Activated T-helper 17 cell treated with anti-CD3 and anti-CD28 coated beads, Interleukin-2, amount 50 U/mL, for 72 hours (primary cell): ENCODE results near the gene SATB2. TPM values are rescaled to one million over a fixed set of nuclear protein-coding genes. Genes with fewer than 3 reads are reported as not detected.

ENCODE experiments used
- ATAC-seq: fragments of 150-1000 bp; cut with Tn5 transposase; replicated peaks from 2 replicates; pipeline ENCODE4 v1.10.0; 2021; ENCODE audit warnings: mild to moderate bottlenecking, moderate library complexity
- H3K27ac Mint-ChIP-seq: one replicate; pipeline ENCODE4 v1.8.0; 2022; ENCODE audit warnings: mixed read lengths
- H3K27me3 Mint-ChIP-seq: one replicate; pipeline ENCODE4 v1.8.0; 2022; ENCODE audit warnings: mixed read lengths
- H3K36me3 Mint-ChIP-seq: one replicate; pipeline ENCODE4 v1.8.0; 2022; ENCODE audit warnings: low read depth, mild to moderate bottlenecking, mixed read lengths
- H3K4me1 Mint-ChIP-seq: one replicate; pipeline ENCODE4 v1.8.0; 2022; ENCODE audit warnings: mixed read lengths
- H3K4me3 Mint-ChIP-seq: one replicate; pipeline ENCODE4 v1.8.0; 2022; ENCODE audit warnings: mild to moderate bottlenecking, mixed read lengths
- H3K9me3 Mint-ChIP-seq: one replicate; pipeline ENCODE4 v1.8.0; 2022; ENCODE audit warnings: mixed read lengths
- total RNA-seq, 2 donors: library from RNA; stranded (reverse); gene quantifications; one replicate each; pipeline ENCODE4 v1.2.3, GENCODE V29; 2022

Gene SATB2
- under 1 TPM in 1 of 2 donors, not detected in 1; 0.15 TPM for total RNA-seq

DNA sequence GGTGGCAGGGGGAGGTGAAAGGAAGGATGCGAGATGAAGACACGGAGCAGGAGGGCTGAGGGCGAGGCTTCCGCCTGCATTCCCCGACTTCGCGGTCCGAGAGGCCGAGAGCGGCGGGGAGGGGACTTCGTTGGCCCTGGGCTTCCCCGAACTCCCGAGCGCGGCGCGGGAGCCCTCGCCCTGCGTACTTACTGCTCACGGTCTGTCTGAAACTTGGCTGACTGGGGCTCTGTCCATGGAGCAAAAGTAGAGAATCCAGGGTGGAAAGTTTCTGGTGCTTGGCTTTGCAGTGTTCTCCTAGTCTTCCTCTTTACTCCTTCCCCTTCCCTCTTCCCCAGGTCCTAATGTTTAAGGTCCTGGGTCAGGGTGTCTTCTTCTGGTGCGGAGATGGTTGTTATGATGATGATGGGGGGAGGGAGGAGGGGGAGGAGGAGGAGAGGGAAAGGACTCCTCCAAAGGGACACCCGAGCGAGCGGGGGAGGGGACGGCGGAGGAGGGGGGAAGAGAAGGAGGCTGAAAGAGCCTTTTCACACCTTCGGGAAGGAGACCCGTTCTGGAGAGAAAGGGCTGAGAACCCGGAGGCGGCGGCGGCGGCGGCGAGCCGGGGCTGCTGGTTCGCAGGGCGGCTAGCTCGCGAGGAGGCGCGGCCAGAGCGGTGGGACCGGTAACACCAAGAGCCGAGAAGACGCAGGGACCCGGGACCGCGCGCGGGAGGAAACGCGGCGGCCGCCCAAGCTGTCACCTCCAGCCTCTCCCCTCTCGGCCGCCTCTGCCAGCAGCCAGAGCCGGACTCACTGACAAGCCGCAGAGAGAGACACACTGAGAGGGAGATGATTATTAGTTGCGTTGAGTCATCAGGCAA, at the start of gene SATB2:
Gene SATB2 (minus strand): TSS at position 793 of the 862 bp plus-strand sequence. CDS start 1,902 bp downstream, outside the sequence.
- peaks cover 5% of the 10 kb centered on the region for H3K4me1 Mint-ChIP-seq
- H3K27me3 Mint-ChIP-seq, result peaks cover 42% of the 10 kb centered on the region
- H3K4me3 Mint-ChIP-seq, result peak within 1 kb of the TSS; percentile 70
- no peaks in the 10 kb centered on the region for H3K9me3 Mint-ChIP-seq
- ATAC-seq, result peak; percentile 77
- H3K36me3 Mint-ChIP-seq, result peaks cover 9% of the 10 kb centered on the region
- no peak within 1 kb of the TSS for H3K27ac Mint-ChIP-seq

DNA sequence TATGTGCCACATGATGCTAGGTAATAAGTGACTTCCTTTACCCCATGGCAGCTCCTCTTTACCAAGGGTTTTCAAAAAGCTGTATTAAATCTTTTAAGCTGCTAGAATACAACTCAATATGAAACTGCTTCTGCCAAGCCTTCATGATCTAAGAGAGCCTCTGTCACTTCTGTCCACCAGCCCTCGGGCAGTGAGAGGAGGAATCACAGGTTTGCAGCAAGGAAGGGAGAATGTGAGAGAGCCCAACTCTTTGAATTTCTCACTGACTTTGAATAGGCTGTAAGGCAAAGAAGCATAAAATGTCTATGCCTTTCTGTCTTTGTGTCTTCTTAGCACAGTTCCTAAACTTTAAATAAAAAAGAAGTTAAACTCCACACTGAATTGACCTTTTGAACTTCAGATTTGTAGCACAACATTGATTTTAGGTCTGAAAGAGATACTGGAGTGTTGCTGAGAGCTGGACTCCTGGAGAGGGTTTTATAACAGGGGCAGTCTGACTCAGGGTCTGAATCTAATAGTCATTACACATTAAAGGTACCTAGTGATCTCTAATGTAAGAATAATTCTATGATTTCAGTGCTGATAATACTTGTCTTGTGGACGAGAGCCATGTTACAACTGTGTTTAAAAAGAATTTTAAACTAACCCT, 48.1 kb upstream of the SATB2 start:
- H3K9me3 Mint-ChIP-seq, result no peaks in the 10 kb centered on the region
- no peaks in the 10 kb centered on the region for H3K36me3 Mint-ChIP-seq
- H3K27ac Mint-ChIP-seq, result no peak overlapping the region
- H3K4me1 Mint-ChIP-seq, result no peaks in the 10 kb centered on the region
- H3K4me3 Mint-ChIP-seq, result no peak overlapping the region
- ATAC-seq, result no peak
- H3K27me3 Mint-ChIP-seq, result peaks cover 24% of the 10 kb centered on the region

DNA sequence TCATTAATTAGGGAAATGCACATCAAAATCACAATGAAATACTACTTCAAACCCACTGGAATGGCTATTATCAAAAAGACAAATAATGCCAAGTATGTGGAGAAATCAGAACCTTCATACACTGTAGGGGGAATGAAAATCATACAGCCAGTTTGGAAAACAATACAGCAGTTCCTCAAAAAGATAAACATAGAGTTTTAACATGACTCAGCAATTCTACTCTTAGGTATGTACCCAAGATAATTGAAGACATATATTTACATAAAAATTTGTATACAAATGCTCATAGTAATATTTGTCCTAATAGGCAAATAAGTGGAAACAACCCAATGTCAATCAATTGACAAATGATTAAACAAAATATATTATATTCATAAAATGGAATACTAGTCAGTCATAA, 45.4 kb upstream of the SATB2 start:
- Mint-ChIP-seq H3K4me3 (no peak overlapping the region), H3K4me1 (no peaks in the 10 kb centered on the region), H3K9me3 (no peaks in the 10 kb centered on the region), H3K27ac (no peak overlapping the region), H3K27me3 (peaks cover 20% of the 10 kb centered on the region), H3K36me3 (no peaks in the 10 kb centered on the region)
- no peak for ATAC-seq

DNA sequence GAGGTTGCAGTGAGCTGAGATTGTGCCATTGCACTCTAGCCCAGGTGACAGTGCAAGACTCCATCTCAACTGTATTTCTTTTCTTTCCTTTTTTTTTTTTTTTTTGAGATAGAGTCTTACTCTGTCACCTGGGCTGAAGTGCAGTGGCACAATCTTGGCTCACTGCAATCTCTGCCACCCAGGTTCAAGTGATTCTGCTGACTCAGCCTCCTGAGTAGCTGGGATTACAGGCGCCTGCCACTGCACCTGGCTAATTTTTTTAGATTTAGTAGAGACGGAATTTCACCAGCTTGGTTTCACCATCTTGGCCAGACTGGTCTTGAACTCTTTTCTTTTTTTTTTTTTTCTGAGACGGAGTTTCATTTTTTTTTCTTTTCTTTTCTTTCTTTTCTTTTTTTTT, 41.3 kb upstream of the SATB2 start:
- H3K4me1 Mint-ChIP-seq, result no peaks in the 10 kb centered on the region
- no peaks in the 10 kb centered on the region for H3K36me3 Mint-ChIP-seq
- no peaks in the 10 kb centered on the region for H3K9me3 Mint-ChIP-seq
- peaks cover 19% of the 10 kb centered on the region for H3K27me3 Mint-ChIP-seq
- H3K27ac Mint-ChIP-seq, result no peak overlapping the region
- no peak for ATAC-seq
- H3K4me3 Mint-ChIP-seq, result no peak overlapping the region

DNA sequence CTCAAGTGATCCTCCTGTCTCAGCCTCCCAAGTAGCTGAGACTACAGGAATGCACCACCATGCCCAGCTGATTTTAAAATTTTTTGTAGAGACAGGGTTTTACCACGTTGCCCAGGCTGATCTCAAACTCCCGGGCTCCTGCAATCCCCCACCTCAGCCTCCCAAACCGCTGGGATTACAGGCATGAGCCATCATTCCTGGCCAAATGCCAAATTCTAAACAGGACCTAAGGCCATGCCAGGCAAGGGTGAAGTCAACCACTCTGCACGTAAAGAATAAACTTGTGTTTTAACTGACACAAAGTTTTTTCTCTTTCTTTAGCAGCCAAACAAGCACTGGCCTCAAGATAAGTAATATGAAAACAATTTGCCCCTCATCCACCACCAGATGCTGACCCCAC, 37.4 kb upstream of the SATB2 start:
- no peaks in the 10 kb centered on the region for H3K36me3 Mint-ChIP-seq
- peaks cover 8% of the 10 kb centered on the region for H3K27me3 Mint-ChIP-seq
- H3K4me1 Mint-ChIP-seq, result no peaks in the 10 kb centered on the region
- no peaks in the 10 kb centered on the region for H3K9me3 Mint-ChIP-seq
- no peak overlapping the region for H3K27ac Mint-ChIP-seq
- H3K4me3 Mint-ChIP-seq, result no peak overlapping the region
- ATAC-seq, result no peak

DNA sequence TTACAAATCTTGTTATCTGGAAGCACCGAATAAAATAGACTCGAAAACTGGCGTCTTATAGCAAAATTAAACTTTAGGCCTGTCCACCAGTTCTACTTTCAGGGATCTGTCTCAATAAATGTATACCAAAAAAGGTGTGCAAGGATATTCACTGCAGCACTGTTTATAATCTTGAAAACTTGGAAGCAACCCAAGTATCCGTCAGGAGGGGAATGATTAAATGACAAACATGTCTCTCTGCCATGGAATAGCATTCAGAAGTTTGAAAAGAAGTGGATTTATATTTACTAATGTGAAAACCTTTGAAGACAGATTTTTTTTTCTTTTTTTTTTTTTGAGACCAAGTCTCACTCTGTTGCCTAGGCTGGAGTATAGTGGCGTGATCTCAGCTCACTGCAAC, 32.3 kb upstream of the SATB2 start:
- H3K4me3 Mint-ChIP-seq, result no peak overlapping the region
- no peak for ATAC-seq
- no peak overlapping the region for H3K27ac Mint-ChIP-seq
- no peaks in the 10 kb centered on the region for H3K4me1 Mint-ChIP-seq
- no peaks in the 10 kb centered on the region for H3K36me3 Mint-ChIP-seq
- peaks cover 11% of the 10 kb centered on the region for H3K27me3 Mint-ChIP-seq
- no peaks in the 10 kb centered on the region for H3K9me3 Mint-ChIP-seq

DNA sequence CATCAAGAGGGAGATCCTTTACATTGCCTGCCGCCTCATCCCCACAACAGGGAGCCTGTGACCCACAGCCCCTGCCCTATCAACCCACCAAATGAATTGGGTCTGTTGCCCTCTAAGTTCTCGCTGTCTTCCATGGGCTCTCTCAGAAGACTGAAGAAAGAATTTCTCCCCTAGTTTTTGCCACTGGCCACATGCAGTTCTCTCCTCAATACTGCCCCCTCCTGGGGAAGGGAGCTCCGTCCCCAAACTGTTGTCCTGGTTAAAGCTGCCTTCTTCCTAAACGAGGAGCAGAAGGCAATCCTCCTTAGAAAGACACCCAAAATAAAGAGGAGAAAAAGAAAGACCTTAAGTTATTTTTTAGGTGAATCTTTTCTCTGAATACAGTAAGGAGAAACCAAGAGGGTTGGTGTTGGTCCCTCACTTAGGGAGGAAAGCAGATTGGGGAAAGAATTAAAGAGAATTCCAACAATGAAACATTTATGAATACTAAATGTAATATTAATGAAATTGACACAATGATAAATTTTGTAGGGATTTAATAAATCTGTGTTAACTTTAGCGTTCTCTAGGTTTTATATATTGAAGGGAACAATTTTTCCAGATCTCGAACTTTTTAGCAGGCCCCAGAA, 31.1 kb upstream of the SATB2 start:
- Mint-ChIP-seq H3K4me3 (no peak overlapping the region), H3K4me1 (no peaks in the 10 kb centered on the region), H3K36me3 (no peaks in the 10 kb centered on the region), H3K27me3 (peaks cover 15% of the 10 kb centered on the region), H3K27ac (no peak overlapping the region), H3K9me3 (no peaks in the 10 kb centered on the region)
- peak; percentile 37 for ATAC-seq

DNA sequence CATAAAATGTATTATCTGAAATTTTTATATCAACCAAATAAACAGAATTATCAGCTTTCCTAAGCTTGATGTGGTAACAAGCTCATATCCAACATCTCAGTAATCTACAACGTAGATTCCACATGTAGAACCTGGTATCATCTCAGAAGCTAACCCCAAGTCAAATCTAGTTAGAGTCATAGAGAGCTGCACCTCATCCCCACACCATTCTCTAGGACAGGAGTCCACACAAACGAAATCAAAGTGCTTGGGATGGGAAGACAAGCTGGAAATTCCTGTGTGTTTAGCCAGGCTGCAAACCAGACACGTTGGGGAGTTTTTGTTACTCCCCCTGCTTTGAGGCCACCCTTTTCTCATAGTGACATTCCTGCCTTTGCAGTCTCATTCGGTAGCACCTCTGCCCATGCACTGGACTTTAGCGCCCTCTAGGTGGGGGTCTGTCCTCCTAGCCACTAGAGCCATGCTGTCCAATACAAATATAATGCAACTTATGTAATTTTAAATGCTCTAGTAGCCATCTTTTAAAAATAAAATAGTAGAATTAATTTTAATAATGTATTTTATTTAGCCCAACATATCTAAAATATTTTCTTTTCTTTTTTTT, 28.1 kb upstream of the SATB2 start:
- peaks cover 15% of the 10 kb centered on the region for H3K27me3 Mint-ChIP-seq
- no peak overlapping the region for H3K4me3 Mint-ChIP-seq
- no peaks in the 10 kb centered on the region for H3K36me3 Mint-ChIP-seq
- ATAC-seq, result peak; percentile 39
- no peak overlapping the region for H3K27ac Mint-ChIP-seq
- no peaks in the 10 kb centered on the region for H3K4me1 Mint-ChIP-seq
- no peaks in the 10 kb centered on the region for H3K9me3 Mint-ChIP-seq

DNA sequence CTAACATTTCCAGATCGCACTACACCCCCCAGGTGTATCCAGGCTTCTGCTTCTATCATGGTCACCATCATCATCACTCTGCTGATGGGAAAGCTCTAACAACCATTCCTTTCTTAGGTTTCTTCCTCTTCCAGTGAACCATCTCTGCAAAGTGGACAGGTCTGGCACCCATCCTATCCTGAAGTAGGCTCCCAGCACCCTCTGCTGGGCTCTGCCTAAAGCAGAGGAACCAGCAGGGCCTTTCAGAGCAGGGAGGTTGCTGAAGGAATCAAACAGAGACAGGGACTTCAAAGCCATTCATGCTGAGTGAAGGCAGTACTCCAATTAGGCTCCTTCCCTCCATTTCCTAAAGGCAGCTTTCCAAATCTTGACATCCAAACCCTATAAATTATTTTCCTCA, 27.2 kb upstream of the SATB2 start:
- Mint-ChIP-seq H3K9me3 (no peaks in the 10 kb centered on the region), H3K4me3 (no peak overlapping the region), H3K36me3 (no peaks in the 10 kb centered on the region), H3K4me1 (no peaks in the 10 kb centered on the region), H3K27ac (no peak overlapping the region), H3K27me3 (peaks cover 15% of the 10 kb centered on the region)
- no peak for ATAC-seq

DNA sequence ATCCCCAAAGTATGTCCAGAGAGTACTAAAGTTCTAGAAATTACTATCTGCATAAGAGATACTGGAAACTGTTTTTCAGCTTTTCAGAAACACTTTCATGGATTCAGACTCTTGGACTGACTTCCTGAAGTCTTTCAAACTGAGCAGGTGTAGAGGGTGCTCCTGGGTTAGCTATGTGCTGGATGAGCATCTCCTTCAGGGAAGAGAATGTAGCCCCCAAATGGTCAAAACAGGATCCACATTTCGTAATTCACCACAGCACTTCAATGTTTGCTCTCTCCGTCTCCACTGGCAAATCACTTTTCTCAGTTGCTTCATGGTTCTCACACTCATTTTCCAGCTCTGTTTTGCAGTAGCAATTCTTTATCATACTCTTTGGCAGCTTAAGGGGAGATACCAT, 23.2 kb upstream of the SATB2 start:
- Mint-ChIP-seq H3K4me3 (no peak overlapping the region), H3K27me3 (peaks cover 11% of the 10 kb centered on the region), H3K27ac (no peak overlapping the region), H3K4me1 (no peaks in the 10 kb centered on the region), H3K36me3 (no peaks in the 10 kb centered on the region), H3K9me3 (no peaks in the 10 kb centered on the region)
- ATAC-seq, result no peak

DNA sequence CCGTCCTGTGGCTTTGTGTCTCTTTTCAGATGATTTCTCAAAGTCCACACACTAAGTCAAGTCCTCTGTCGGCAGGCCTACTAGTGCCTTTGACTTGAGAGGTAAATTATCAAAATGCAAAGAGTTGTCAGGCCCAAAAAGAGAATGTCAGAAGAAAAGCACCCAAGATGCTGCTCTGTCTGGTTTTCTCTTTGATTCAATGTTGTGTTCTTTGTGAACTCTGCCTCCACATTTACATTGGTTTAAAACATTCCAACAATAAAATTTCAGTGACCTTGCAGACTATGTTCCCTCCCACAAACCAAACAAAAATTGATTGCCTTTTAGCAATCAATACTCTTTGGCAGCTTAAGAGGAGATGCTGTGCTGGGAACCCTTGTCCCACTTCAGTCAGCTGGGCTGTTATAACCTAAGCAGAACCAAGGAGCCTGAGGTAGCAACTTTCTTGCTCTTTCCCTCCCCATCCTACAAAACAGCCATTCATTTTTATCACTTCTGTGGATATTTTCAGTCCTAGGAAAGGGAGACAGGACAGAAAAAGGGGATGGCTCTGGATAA, 19.6 kb upstream of the SATB2 start:
- Mint-ChIP-seq H3K27me3 (peaks cover 23% of the 10 kb centered on the region), H3K27ac (no peak overlapping the region), H3K4me1 (no peaks in the 10 kb centered on the region), H3K36me3 (no peaks in the 10 kb centered on the region), H3K4me3 (no peak overlapping the region), H3K9me3 (no peaks in the 10 kb centered on the region)
- no peak for ATAC-seq

DNA sequence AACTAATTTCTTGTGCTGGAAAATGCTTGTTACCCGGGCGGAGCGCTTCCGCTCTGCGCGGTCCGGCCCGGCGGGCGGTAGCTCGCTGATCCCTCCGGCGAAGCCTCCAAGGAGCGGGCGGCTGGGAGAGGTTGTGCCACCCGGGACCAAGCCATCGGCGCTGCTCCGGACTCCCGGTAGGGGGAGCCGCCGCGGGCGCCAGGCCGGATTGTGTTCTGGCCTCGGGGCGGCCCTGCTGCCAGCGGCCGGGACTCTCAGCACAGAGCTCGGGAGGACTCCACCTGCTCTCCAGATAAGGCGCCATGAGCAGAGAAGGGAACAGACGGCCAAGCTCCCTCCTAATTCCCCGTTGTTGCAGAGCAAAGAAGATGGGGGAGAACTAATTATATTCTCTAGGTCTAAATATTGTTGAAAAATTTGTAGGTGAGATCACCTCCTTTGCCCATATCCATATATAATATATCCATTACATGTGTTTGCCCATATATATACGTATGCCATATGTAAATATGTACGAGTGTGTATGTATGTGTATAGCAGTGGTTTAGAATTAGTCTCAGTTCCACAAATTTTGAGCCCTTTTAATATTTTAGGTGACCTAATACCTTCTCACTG, 13.8 kb upstream of the SATB2 start:
- Mint-ChIP-seq H3K9me3 (peaks cover 3% of the 10 kb centered on the region), H3K4me3 (no peak overlapping the region), H3K36me3 (peaks cover 7% of the 10 kb centered on the region), H3K27ac (no peak overlapping the region), H3K4me1 (no peaks in the 10 kb centered on the region), H3K27me3 (peaks cover 58% of the 10 kb centered on the region)
- ATAC-seq, result peak; percentile 56

DNA sequence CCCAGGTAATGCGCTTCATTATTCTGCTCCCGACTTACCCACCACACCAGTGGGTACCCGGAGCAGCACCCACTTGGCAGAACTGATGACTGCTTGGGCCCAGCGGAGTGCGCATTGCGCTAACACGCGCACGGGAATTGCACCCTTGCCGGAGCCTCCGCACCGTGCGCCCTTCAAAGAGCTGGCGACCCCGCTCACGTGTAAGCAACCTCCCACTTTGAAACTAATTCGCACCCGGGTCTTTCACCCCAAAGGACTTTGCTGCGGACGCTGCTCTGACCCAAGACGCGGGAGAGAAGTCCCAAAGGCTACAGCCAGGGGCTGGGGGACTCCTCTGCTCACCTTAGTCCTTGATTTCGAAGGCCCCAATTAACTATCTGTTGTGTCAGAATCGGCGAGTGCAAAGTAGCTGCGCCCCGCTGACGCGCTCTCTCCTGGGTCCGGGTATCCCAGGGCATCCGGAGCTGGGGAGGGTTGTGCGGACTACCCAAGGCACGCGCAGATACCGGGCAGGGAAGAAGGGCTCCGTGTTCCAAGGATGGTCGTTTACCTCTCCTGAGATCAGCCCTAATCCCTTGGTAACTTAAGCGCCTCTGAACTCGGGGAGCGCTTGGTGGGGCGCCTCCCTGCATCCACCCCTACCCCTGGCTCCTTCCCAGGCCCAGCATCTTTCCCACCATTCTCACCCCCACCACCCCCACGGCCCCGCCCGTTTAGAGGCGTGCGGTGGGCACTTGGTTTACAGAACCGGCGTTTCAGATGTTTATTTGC, 13.1 kb upstream of the SATB2 start:
- peaks cover 65% of the 10 kb centered on the region for H3K27me3 Mint-ChIP-seq
- H3K27ac Mint-ChIP-seq, result no peak overlapping the region
- H3K4me1 Mint-ChIP-seq, result no peaks in the 10 kb centered on the region
- peaks cover 7% of the 10 kb centered on the region for H3K36me3 Mint-ChIP-seq
- no peak for ATAC-seq
- H3K9me3 Mint-ChIP-seq, result peaks cover 8% of the 10 kb centered on the region
- no peak overlapping the region for H3K4me3 Mint-ChIP-seq
